ENCODE measurements around the gene TJAP1.
"Not testable (repeated sequence)": the region's sequence is repeated elsewhere in the genome, so short reads cannot be mapped to it uniquely, and the experiment has no call there.

Gene TJAP1

DNA sequence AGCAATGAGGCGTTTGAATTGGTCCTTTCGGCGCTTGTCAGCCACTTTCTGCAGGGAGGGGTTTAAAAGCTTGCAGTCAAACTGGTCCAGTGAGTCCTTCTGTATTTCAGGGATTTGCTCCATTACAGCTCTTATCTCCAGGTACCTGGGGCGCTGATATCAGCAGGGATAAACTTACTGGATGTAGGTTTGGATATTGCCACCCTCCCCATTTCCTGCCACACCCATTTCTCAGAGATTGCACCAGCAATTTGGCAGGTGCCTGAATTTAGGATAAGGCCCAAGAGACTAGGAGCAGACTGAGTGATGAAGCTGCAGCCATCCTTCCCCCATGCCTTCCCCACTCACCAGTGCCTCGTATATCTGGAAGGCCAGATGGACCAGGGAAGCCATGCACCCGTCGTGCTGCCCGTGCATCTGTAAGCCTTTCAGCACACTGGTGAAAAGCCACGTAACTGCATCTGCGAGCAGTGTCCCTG lies 47.2 kb downstream of the TJAP1 start:
- DNase-seq (ENCODE audit: low read depth in 3 of 3), result no peak

DNA sequence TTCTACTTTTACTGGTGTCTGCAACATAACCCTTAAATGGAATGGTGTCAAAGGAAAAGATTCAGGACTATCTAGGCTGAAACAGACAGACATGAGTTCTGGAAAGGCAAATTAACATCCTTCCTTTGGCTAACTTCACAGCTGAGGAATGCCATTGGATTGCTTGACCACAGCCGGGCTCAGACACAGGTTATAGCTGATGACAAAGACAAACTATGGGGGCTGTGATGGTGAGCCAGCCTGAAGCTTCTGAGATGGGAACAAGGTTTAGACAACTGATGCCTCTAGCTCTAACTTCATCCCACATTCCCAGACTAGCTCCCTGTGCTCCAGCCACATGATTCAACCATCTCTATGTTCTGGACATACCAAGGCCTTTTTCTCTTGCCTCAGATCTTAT lies 54.8 kb downstream of the TJAP1 start:
- no peak for DNase-seq (ENCODE audit: low read depth in 3 of 3)

DNA sequence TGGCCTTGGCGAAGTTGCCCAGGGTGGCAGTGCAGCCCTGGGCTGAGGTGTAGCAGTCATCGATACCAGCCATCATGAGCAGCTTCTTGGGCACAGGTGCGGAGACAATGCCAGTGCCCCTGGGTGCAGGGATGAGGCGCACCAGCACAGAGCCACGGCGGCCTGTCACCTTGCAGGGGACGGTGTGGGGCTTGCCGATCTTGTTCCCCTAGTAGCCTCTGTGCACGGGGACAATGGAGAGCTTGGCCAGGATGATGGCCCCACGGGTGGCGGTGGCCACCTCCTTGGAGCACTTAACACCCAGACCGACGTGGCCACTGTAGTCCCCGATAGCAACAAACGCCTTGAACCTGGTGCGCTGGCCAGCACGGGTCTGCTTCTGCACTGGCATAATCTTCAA lies 61.6 kb downstream of the TJAP1 start:
- not testable (repeated sequence) for DNase-seq (ENCODE audit: low read depth in 3 of 3)

DNA sequence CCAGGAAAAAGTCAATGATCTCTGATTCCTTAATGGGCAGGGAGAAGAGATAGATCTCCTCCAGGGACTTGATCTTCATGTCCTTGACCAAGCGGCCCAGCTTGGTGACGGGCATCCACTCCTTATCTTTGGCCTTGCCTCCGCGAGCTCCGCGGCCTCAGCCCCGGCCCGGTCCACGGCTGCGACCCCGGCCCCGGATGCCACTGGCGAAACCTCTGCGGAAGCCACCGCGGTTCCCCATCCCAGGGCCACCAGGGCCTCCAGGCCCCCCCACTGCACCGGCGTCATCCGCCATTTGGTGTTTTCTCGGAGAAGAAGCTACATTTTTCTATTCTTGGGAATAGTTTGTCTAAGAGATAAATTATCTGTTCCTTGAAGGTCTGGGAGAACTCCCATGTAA lies 62.0 kb downstream of the TJAP1 start:
- DNase-seq (ENCODE audit: low read depth in 3 of 3), result not testable (repeated sequence)

DNA sequence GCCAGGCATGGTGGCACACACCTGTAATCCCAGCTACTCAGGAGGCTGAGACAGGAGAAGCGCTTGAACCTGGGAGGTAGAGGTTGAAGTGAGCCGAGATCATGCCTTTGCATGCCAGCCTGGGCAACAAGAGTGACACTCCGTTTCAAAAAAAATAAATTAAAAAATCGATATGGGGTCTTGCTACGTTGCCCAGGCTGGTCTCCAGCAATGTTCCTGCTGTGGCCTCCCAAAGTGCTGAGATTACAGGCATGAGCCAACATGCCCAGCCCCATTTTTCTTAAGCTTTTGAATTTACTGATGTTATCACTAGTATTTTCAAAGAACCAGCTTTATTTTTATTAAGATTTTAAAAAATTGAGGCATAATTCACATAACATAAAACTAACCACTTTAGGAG lies 63.1 kb downstream of the TJAP1 start:
- no peak for DNase-seq (ENCODE audit: low read depth in 3 of 3)

DNA sequence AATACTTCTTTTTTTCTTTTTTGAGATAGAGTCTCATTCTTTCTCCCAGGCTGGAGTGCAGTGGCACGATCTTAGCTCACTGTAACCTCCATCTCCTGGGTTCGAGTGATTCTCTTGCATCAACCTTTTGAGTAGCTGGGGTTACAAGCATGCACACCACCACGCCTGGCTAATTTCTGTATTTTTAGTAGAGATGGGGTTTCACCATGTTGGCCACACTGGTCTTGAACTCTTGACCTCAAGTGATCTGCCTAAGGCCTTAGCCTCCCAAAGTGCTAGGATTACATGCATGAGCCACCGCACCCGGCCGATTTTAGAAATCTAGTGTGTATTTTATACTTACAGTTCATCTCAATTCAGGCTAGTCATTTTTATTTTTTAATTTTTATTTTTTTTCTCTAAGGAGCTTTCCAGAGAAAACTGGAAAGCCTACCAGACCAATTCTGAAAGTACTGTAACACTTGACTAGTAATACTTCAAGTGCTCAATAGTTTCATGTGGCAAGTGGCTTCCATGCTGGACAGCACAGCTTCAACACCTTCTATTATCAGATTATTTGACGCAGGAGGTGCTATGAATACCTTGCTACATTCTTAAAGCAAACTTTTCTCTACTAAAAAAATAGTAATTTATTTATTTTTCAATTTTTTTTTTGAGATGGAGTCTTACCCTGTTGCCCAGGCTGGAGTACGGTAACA lies 64.6 kb downstream of the TJAP1 start:
- no peak for DNase-seq (ENCODE audit: low read depth in 3 of 3)

DNA sequence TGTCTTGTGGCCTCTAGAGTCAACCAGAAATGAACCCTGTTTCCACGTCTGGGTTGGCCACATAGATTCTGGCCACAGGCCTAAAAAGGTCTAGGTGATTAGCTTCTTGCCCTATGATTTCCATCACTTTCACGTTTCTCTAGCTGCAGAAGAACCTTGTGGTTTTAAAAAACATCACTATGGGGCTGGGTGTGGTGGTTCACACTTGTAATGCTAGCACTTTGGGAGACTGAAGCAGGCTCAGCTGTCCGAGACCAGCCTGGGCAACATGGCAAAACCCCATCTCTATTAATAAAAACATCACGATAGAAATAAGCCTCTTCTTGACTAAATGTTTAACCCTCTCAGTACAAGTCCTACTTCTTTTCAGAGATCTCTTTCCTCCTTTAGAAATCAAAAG lies 67.1 kb downstream of the TJAP1 start:
- no peak for DNase-seq (ENCODE audit: low read depth in 3 of 3)

DNA sequence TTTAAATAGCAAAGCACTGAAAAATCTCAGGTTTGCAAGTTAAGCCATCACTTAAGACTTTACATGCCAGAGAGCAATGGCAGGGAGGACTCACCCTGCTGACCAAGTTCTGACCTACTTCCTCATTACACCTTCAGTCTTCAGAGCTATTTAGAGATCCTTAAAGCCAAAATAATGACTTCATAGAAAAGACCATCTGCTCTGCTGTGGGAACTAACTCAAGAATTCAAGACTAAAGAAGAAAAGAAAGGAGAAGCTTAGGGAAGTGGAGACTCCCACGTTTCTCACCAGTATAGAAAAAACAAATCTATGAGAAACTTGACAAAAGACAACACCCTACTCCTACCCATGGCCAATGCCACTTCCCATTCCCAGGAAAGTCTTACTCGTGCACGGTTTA lies 69.9 kb downstream of the TJAP1 start:
- no peak for DNase-seq (ENCODE audit: low read depth in 3 of 3)
